HEK293 (cell line): ENCODE results near the gene BHLHE41.

ENCODE experiments used
- CTCF ChIP-seq: fragments of 450-650 bp; formaldehyde crosslinking; IDR thresholded peaks from 2 replicates; pipeline ENCODE4 v1.5.1; 2016; ENCODE audit warnings: missing biosample characterization, missing genetic modification characterization
- KLF1 ChIP-seq: fragments of 450-650 bp; formaldehyde crosslinking; IDR thresholded peaks from 2 replicates; pipeline ENCODE4 v1.5.1; 2016; ENCODE audit warnings: missing biosample characterization, missing genetic modification characterization
- RBAK ChIP-seq: fragments of 450-650 bp; formaldehyde crosslinking; IDR thresholded peaks from 2 replicates; pipeline ENCODE4 v1.5.1; 2016; ENCODE audit warnings: missing biosample characterization, missing genetic modification characterization
- SP3 ChIP-seq: fragments of 450-650 bp; formaldehyde crosslinking; IDR thresholded peaks from 2 replicates; pipeline ENCODE4 v1.5.1; 2016; ENCODE audit warnings: missing biosample characterization, missing genetic modification characterization
- ZFP41 ChIP-seq: fragments of 450-650 bp; formaldehyde crosslinking; IDR thresholded peaks from 2 replicates; pipeline ENCODE4 v1.5.1; 2016; ENCODE audit warnings: missing biosample characterization, missing genetic modification characterization, borderline replicate concordance
- ZFP69B ChIP-seq: fragments of 450-650 bp; formaldehyde crosslinking; IDR thresholded peaks from 2 replicates; pipeline ENCODE4 v1.5.1; 2016; ENCODE audit warnings: missing biosample characterization, missing genetic modification characterization
- ZNF239 ChIP-seq: fragments of 450-650 bp; formaldehyde crosslinking; IDR thresholded peaks from 2 replicates; pipeline ENCODE4 v1.5.1; 2016; ENCODE audit warnings: missing biosample characterization, missing genetic modification characterization
- ZNF266 ChIP-seq: fragments of 450-650 bp; formaldehyde crosslinking; IDR thresholded peaks from 2 replicates; pipeline ENCODE4 v1.5.1; 2016; ENCODE audit warnings: missing biosample characterization, missing genetic modification characterization, low read depth
- ZNF274 ChIP-seq, 2 experiments: fragments of 200-500 bp in 1 of 2; fragments of 450-650 bp in 1 of 2; sonication (Bioruptor generic) in 1 of 2; formaldehyde crosslinking in 1 of 2; IDR thresholded peaks; 2 replicates each; pipeline versions ENCODE4 v1.5.1 to v1.6.1; 2014 to 2016; ENCODE audit warnings: borderline replicate concordance in 1 of 2, inconsistent platforms in 1 of 2, low read length in 1 of 2, missing biosample characterization in 1 of 2, missing genetic modification characterization in 1 of 2
- ZNF449 ChIP-seq: fragments of 450-650 bp; formaldehyde crosslinking; IDR thresholded peaks from 2 replicates; pipeline ENCODE4 v1.5.1; 2017; ENCODE audit warnings: missing biosample characterization, mild to moderate bottlenecking, missing genetic modification characterization, moderate library complexity
- ZNF530 ChIP-seq: fragments of 450-650 bp; formaldehyde crosslinking; IDR thresholded peaks from 2 replicates; pipeline ENCODE4 v1.5.1; 2016; ENCODE audit warnings: low read depth, missing biosample characterization, missing genetic modification characterization
- ZNF544 ChIP-seq: fragments of 450-650 bp; formaldehyde crosslinking; IDR thresholded peaks from 2 replicates; pipeline ENCODE4 v1.5.0; 2017; ENCODE audit warnings: missing biosample characterization, missing genetic modification characterization
- ZNF560 ChIP-seq: fragments of 450-650 bp; formaldehyde crosslinking; IDR thresholded peaks from 2 replicates; pipeline ENCODE4 v1.5.1; 2017; ENCODE audit warnings: missing biosample characterization, missing genetic modification characterization, borderline replicate concordance
- ZNF747 ChIP-seq: fragments of 450-650 bp; formaldehyde crosslinking; IDR thresholded peaks from 2 replicates; pipeline ENCODE4 v1.5.1; 2016; ENCODE audit warnings: missing biosample characterization, missing genetic modification characterization
- ZNF791 ChIP-seq: fragments of 450-650 bp; formaldehyde crosslinking; IDR thresholded peaks from 2 replicates; pipeline ENCODE4 v1.5.1; 2016; ENCODE audit warnings: missing biosample characterization, missing genetic modification characterization
- ZNF830 ChIP-seq: fragments of 450-650 bp; IDR thresholded peaks from 2 replicates; pipeline ENCODE4 v1.5.0; 2018; ENCODE audit warnings: missing biosample characterization, missing genetic modification characterization, low read depth, mild to moderate bottlenecking, moderate library complexity
- ZNF843 ChIP-seq: fragments of 450-650 bp; formaldehyde crosslinking; IDR thresholded peaks from 2 replicates; pipeline ENCODE4 v1.5.1; 2016; ENCODE audit warnings: missing biosample characterization, missing genetic modification characterization
- ZSCAN18 ChIP-seq: fragments of 450-650 bp; formaldehyde crosslinking; IDR thresholded peaks from 2 replicates; pipeline ENCODE4 v1.5.1; 2016; ENCODE audit warnings: missing biosample characterization, missing genetic modification characterization
- ZSCAN30 ChIP-seq: fragments of 450-650 bp; IDR thresholded peaks from 2 replicates; pipeline ENCODE4 v1.5.1; 2018; ENCODE audit warnings: missing biosample characterization, mild to moderate bottlenecking, missing genetic modification characterization, moderate library complexity
- ZSCAN5A ChIP-seq: fragments of 450-650 bp; formaldehyde crosslinking; IDR thresholded peaks from 2 replicates; pipeline ENCODE4 v1.5.1; 2016; ENCODE audit warnings: missing biosample characterization, missing genetic modification characterization
- TF ChIP-seq, protein P1 (sequence below): sonication (generic); formaldehyde crosslinking; IDR thresholded peaks from 2 replicates; pipeline ENCODE4 v1.8.1; 2022; ENCODE audit warnings: mild to moderate bottlenecking, moderate library complexity, missing genetic modification reagents
- TF ChIP-seq, protein P2 (sequence below): fragments of 450-650 bp; formaldehyde crosslinking; IDR thresholded peaks from 2 replicates; pipeline ENCODE4 v1.5.1; 2016; ENCODE audit warnings: missing biosample characterization, missing genetic modification characterization, borderline replicate concordance
- TF ChIP-seq, protein P3 (sequence below): fragments of 450-650 bp; formaldehyde crosslinking; IDR thresholded peaks from 2 replicates; pipeline ENCODE4 v1.5.1; 2016; ENCODE audit warnings: missing biosample characterization, missing genetic modification characterization

The BHLHE41 gene

DNA sequence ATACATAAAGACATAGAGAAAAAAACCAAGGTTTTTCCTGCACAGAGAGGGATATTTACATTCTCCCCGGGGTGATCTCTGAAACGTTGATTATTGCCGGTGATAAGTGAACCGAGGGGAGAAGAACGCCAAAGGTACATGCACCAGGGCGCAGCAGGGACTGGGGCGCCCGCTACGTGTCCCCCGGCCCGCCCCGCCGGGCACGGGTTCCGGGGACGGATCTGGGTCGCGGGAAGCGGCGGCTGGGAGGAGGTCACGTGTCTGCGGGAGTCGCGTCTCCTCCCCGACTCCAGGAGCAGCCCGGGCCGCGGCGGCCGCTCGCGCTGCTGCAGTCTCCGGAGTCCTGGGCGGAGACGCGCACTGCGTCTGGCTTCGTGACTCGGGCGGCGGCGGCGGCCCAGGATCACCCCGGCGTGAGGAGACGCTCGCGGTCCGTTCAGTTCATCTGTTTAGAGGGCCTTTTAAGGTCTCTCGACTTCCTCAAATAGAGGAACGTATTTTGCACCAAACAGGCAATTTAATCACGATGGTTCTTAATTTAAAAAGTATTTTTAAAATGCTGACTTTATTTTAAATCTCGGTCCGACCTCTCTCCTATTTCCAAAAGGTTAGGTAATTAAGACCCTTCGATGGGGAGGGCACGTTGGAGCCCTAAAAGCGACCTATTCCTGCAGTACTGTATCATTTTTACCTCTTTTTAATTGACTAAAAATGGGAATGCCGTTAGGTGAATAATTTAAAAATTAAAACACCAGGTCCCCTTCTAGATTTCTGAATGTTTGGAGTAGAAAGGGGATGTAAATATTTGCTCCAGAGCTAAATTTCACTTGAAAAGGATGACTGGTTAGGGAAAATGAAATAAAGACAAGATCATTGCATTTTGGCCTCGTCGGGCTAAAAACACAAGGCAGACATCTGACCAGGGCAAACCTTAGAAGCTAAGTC, 1.8 kb upstream of the BHLHE41 start (continued):
- TF ChIP-seq, protein P1, sequence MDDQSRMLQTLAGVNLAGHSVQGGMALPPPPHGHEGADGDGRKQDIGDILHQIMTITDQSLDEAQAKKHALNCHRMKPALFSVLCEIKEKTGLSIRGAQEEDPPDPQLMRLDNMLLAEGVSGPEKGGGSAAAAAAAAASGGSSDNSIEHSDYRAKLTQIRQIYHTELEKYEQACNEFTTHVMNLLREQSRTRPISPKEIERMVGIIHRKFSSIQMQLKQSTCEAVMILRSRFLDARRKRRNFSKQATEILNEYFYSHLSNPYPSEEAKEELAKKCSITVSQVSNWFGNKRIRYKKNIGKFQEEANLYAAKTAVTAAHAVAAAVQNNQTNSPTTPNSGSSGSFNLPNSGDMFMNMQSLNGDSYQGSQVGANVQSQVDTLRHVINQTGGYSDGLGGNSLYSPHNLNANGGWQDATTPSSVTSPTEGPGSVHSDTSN: no peak
- TF ChIP-seq, protein P2, sequence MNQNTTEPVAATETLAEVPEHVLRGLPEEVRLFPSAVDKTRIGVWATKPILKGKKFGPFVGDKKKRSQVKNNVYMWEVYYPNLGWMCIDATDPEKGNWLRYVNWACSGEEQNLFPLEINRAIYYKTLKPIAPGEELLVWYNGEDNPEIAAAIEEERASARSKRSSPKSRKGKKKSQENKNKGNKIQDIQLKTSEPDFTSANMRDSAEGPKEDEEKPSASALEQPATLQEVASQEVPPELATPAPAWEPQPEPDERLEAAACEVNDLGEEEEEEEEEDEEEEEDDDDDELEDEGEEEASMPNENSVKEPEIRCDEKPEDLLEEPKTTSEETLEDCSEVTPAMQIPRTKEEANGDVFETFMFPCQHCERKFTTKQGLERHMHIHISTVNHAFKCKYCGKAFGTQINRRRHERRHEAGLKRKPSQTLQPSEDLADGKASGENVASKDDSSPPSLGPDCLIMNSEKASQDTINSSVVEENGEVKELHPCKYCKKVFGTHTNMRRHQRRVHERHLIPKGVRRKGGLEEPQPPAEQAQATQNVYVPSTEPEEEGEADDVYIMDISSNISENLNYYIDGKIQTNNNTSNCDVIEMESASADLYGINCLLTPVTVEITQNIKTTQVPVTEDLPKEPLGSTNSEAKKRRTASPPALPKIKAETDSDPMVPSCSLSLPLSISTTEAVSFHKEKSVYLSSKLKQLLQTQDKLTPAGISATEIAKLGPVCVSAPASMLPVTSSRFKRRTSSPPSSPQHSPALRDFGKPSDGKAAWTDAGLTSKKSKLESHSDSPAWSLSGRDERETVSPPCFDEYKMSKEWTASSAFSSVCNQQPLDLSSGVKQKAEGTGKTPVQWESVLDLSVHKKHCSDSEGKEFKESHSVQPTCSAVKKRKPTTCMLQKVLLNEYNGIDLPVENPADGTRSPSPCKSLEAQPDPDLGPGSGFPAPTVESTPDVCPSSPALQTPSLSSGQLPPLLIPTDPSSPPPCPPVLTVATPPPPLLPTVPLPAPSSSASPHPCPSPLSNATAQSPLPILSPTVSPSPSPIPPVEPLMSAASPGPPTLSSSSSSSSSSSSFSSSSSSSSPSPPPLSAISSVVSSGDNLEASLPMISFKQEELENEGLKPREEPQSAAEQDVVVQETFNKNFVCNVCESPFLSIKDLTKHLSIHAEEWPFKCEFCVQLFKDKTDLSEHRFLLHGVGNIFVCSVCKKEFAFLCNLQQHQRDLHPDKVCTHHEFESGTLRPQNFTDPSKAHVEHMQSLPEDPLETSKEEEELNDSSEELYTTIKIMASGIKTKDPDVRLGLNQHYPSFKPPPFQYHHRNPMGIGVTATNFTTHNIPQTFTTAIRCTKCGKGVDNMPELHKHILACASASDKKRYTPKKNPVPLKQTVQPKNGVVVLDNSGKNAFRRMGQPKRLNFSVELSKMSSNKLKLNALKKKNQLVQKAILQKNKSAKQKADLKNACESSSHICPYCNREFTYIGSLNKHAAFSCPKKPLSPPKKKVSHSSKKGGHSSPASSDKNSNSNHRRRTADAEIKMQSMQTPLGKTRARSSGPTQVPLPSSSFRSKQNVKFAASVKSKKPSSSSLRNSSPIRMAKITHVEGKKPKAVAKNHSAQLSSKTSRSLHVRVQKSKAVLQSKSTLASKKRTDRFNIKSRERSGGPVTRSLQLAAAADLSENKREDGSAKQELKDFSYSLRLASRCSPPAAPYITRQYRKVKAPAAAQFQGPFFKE: no peak
- TF ChIP-seq RBAK (tag by site-specific recombination) (no peak), ZSCAN5A (tag by site-specific recombination) (no peak), ZNF747 (tag by site-specific recombination) (no peak), ZNF560 (no peak), ZSCAN30 (peak; percentile 37; the same call in 1 of the 2 replicates), ZNF830 (tag by site-specific recombination) (no peak), ZNF239 (no peak), ZFP69B (tag by site-specific recombination) (no peak), KLF1 (no peak), ZNF544 (tag by site-specific recombination) (no peak), CTCF (tag by site-specific recombination) (no peak; the same call in 1 of the 2 replicates), ZFP41 (tag by site-specific recombination) (no peak), SP3 (tag by site-specific recombination) (peak; percentile 47; the same call in 1 of the 2 replicates), ZSCAN18 (tag by site-specific recombination) (no peak), ZNF266 (tag by site-specific recombination) (no peak), ZNF530 (tag by site-specific recombination) (no peak), ZNF843 (tag by site-specific recombination) (no peak), ZNF274 (IDR thresholded peaks at IDR 0.05; ENCODE audit: low read length) (no peak), ZNF274 (tag by site-specific recombination; IDR thresholded peaks at IDR 0.05; ENCODE audit: borderline replicate concordance) (no peak), ZNF791 (tag by site-specific recombination) (no peak), ZNF449 (tag by site-specific recombination) (no peak)
- TF ChIP-seq, protein P3, sequence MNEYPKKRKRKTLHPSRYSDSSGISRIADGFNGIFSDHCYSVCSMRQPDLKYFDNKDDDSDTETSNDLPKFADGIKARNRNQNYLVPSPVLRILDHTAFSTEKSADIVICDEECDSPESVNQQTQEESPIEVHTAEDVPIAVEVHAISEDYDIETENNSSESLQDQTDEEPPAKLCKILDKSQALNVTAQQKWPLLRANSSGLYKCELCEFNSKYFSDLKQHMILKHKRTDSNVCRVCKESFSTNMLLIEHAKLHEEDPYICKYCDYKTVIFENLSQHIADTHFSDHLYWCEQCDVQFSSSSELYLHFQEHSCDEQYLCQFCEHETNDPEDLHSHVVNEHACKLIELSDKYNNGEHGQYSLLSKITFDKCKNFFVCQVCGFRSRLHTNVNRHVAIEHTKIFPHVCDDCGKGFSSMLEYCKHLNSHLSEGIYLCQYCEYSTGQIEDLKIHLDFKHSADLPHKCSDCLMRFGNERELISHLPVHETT (tag by site-specific recombination): no peak
